GM21390 (cell line): ENCODE data around the gene CUL3.
"Not testable (repeated sequence)": the region's sequence is repeated elsewhere in the genome, so short reads cannot be mapped to it uniquely, and the experiment has no call there.

Experiments used
- ATAC-seq: cut with Tn5 transposase; IDR thresholded peaks from one replicate; pipeline ENCODE4 v1.9.1; 2021; ENCODE audit not compliant: unreplicated experiment

Gene CUL3

GRCh38 chr2:224585211-224586088 lies at the start of gene CUL3:
TSS of gene CUL3 (minus strand) at chr2:224585363. CDS start at chr2:224585009, 354 bp downstream.
- peak; percentile 79 for ATAC-seq

GRCh38 chr2:224630659-224631550 lies 45.7 kb upstream of the CUL3 start:
- no peak for ATAC-seq

- ATAC-seq = no peak
Measured at GRCh38 chr2:224628416-224628815, 43.3 kb upstream of the CUL3 start.

GRCh38 chr2:224626735-224627134 lies 41.6 kb upstream of the CUL3 start:
- ATAC-seq = no peak

- ATAC-seq = no peak
Measured at GRCh38 chr2:224613543-224614286, 28.6 kb upstream of the CUL3 start.

- no peak for ATAC-seq
Measured at GRCh38 chr2:224612578-224612977, 27.4 kb upstream of the CUL3 start.

GRCh38 chr2:224611938-224612337 lies 26.8 kb upstream of the CUL3 start:
- ATAC-seq = no peak

- no peak for ATAC-seq
Measured at GRCh38 chr2:224608104-224608503, 22.9 kb upstream of the CUL3 start.

GRCh38 chr2:224603746-224604500 lies 18.8 kb upstream of the CUL3 start:
- ATAC-seq = not testable (repeated sequence)

GRCh38 chr2:224602778-224603375 lies 17.7 kb upstream of the CUL3 start:
- ATAC-seq = not testable (repeated sequence)

- no peak for ATAC-seq
Measured at GRCh38 chr2:224601923-224602322, 16.8 kb upstream of the CUL3 start.

- no peak for ATAC-seq
Measured at GRCh38 chr2:224598678-224599077, 13.5 kb upstream of the CUL3 start.

GRCh38 chr2:224596289-224596688 lies 11.1 kb upstream of the CUL3 start:
- ATAC-seq = peak; percentile 65

GRCh38 chr2:224595518-224595917 lies 10.4 kb upstream of the CUL3 start:
- ATAC-seq = no peak

GRCh38 chr2:224594840-224595239 lies 9.7 kb upstream of the CUL3 start:
- no peak for ATAC-seq

- no peak for ATAC-seq
Measured at GRCh38 chr2:224591220-224591619, 6.1 kb upstream of the CUL3 start.

- no peak for ATAC-seq
Measured at GRCh38 chr2:224586127-224586695, 1.0 kb upstream of the CUL3 start.

- ATAC-seq = peak; percentile 35
Measured at GRCh38 chr2:224584785-224585210, 365 bp downstream of the CUL3 start.

- no peak for ATAC-seq
Measured at GRCh38 chr2:224584111-224584784, 915 bp downstream of the CUL3 start.
